ENCODE data around the gene SLC10A7. TPM values are rescaled to one million over a fixed set of nuclear protein-coding genes. Genes with fewer than 3 reads are reported as not detected.

Gene SLC10A7
- total RNA-seq, 1 donor from 2014 or later, result 6.1 TPM

DNA sequence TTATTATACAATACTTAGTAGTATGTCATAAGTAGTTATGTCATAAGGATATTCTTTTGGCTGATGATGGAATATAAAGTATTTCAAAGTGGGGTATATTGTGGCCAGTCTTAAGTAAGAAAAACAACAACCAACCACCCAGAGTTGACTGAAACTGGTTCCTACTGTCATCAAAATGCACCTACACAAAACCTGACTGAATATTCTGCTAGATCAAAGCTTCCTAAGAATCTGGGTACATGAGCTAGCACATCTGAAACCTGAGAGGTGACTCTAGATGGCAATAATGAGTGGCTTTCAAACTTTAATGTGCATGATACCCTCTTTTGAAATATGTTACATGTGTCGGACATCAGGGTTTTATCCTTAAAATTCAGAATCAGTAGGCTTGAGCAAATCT lies 247.0 kb downstream of the SLC10A7 start:
- TF ChIP-seq, protein P1, sequence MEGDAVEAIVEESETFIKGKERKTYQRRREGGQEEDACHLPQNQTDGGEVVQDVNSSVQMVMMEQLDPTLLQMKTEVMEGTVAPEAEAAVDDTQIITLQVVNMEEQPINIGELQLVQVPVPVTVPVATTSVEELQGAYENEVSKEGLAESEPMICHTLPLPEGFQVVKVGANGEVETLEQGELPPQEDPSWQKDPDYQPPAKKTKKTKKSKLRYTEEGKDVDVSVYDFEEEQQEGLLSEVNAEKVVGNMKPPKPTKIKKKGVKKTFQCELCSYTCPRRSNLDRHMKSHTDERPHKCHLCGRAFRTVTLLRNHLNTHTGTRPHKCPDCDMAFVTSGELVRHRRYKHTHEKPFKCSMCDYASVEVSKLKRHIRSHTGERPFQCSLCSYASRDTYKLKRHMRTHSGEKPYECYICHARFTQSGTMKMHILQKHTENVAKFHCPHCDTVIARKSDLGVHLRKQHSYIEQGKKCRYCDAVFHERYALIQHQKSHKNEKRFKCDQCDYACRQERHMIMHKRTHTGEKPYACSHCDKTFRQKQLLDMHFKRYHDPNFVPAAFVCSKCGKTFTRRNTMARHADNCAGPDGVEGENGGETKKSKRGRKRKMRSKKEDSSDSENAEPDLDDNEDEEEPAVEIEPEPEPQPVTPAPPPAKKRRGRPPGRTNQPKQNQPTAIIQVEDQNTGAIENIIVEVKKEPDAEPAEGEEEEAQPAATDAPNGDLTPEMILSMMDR (IDR thresholded peaks at IDR 0.05; ENCODE audit: insufficient read depth, low read length, poor library complexity, severe bottlenecking), result no peak
- Histone ChIP-seq H3K36me3 (ENCODE audit: control insufficient read depth, insufficient read depth, low read length) (no peaks in the 10 kb centered on the region), H3K27me3 (ENCODE audit: control insufficient read depth, insufficient read depth, low read length) (no peaks in the 10 kb centered on the region), H3K4me3 (ENCODE audit: low read depth, low read length) (no peak overlapping the region)
- no peak for DNase-seq (ENCODE audit: low read depth)

DNA sequence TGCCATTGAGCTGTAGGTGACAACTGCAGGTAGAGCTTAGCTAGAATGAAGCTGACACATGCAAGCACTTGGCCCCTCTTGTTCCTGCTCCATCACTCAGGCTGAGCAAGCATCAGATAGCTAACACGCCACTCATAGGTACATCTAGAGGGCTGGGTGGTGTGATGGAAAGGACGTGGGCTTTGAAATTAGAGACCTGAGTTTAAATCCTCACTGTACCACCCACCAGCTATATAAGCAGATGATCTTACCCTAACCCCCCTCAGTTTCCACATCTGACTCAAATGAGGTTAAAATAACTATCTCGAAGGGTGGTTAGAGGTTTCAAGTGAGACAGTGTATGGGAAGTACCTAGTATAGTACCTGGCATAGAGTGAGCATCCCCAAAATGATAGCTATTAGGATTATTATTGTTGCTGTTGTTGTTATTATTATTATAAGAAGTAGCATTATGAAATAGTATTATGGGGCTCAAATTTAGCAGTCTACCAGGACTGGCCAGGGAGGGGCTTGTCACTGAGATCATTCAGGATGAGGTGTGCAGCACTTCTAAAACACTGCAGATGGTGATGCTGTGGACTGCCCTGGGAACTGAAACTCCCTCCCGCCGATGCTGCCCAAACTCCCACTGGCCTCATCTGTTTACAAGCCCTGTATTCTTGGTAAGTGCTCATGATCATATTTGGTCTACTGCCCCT lies 248.4 kb downstream of the SLC10A7 start:
- Histone ChIP-seq H3K4me3 (ENCODE audit: low read depth, low read length) (no peak overlapping the region), H3K36me3 (ENCODE audit: control insufficient read depth, insufficient read depth, low read length) (no peaks in the 10 kb centered on the region), H3K27me3 (ENCODE audit: control insufficient read depth, insufficient read depth, low read length) (no peaks in the 10 kb centered on the region)
- TF ChIP-seq, protein P1 (IDR thresholded peaks at IDR 0.05; ENCODE audit: insufficient read depth, low read length, poor library complexity, severe bottlenecking), result no peak
- no peak for DNase-seq (ENCODE audit: low read depth)

DNA sequence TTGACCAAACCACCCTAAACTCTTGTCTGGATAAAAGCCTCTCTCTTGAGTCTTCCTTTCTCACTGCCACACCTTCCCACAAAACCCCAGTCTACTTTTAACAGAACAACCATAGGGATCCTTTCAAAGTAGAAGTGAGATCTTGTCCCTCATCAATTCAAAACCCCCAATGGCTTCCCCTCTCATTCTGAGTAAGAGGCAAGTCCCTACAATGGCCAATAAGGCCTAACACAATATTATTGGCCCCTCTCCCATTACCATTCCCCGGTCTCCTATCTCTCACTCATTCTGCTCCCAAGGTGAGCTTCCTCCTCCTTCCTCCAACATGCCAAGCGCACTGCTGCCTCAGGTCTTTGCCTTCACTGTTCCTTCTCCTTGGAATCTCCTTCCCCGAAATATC lies 250.3 kb downstream of the SLC10A7 start:
- DNase-seq (ENCODE audit: low read depth), result no peak
- H3K36me3 ChIP-seq (ENCODE audit: control insufficient read depth, insufficient read depth, low read length), result no peaks in the 10 kb centered on the region
- no peaks in the 10 kb centered on the region for H3K27me3 ChIP-seq (ENCODE audit: control insufficient read depth, insufficient read depth, low read length)
- TF ChIP-seq, protein P1 (IDR thresholded peaks at IDR 0.05; ENCODE audit: insufficient read depth, low read length, poor library complexity, severe bottlenecking), result no peak
- no peak overlapping the region for H3K4me3 ChIP-seq (ENCODE audit: low read depth, low read length)

DNA sequence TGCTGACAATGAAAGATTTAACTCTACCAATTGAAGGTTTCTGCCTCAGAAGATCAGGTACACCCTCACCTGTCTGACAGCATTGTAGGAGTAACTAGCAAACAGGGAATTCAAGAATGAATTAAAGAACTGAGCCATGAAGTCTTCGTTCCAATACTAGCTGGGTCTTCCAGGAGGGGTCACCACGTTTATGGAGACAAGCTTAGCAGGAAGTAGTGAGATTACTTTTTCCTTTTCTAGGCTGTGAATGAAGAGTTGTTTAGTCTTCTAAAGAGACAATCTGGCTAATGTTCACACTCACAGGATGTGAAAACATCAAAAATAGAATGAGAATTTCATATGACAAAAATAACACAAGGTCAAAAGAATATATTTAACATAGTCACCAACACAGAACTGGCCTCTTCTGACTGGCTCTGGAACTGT lies 252.5 kb downstream of the SLC10A7 start:
- H3K27me3 ChIP-seq (ENCODE audit: control insufficient read depth, insufficient read depth, low read length), result no peaks in the 10 kb centered on the region
- no peak overlapping the region for H3K4me3 ChIP-seq (ENCODE audit: low read depth, low read length)
- DNase-seq (ENCODE audit: low read depth), result no peak
- TF ChIP-seq, protein P1 (IDR thresholded peaks at IDR 0.05; ENCODE audit: insufficient read depth, low read length, poor library complexity, severe bottlenecking), result no peak
- H3K36me3 ChIP-seq (ENCODE audit: control insufficient read depth, insufficient read depth, low read length), result no peaks in the 10 kb centered on the region

DNA sequence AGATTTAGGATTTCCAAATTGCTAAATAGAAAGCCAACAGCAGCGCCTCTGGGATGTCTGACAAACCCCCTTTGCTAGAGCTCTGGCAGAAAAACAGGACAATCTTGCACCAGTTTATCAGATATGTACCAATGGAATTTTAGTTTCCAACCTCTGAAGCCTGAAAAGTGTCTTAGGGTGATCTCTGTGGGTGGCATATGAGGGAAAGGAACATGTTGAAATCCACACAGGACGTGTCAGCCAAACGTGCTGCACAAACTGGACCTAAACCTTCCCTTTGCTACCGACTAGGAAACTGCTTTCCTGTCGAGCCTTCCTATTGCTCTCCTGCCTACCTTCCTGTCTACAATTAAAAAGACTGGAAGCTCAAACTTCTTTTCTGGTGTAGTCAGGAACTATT lies 253.9 kb downstream of the SLC10A7 start:
- H3K27me3 ChIP-seq (ENCODE audit: control insufficient read depth, insufficient read depth, low read length), result no peaks in the 10 kb centered on the region

More for the DNA sequence above, 253.9 kb downstream of the SLC10A7 start:
- TF ChIP-seq, protein P1 (IDR thresholded peaks at IDR 0.05; ENCODE audit: insufficient read depth, low read length, poor library complexity, severe bottlenecking), result no peak
- no peak for DNase-seq (ENCODE audit: low read depth)
- H3K36me3 ChIP-seq (ENCODE audit: control insufficient read depth, insufficient read depth, low read length), result no peaks in the 10 kb centered on the region
- H3K4me3 ChIP-seq (ENCODE audit: low read depth, low read length), result no peak overlapping the region

Data from kidney epithelial cell (primary cell).